ACHN (cell line): ENCODE data around the gene NKX2-8.
"Not testable (repeated sequence)": the region's sequence is repeated elsewhere in the genome, so short reads cannot be mapped to it uniquely, and the experiment has no call there.

ENCODE experiments used
- DNase-seq: peaks from one replicate; pipeline ENCODE4 v3.0.0-alpha.2; 2015
- in situ Hi-C: cut with HindIII; loops from 2 replicates; pipeline ENCODE4 v1.10.0; 2017; ENCODE audit warnings: low sequenced_read_pairs, low pct_ligation_motif_present, low pct_unique_long_range_greater_than_20kb

The NKX2-8 gene

GRCh38 chr14:36582874-36583241 lies 444 bp upstream of the NKX2-8 start:
- DNase-seq = no peak
- in situ Hi-C loops = no loop called here

GRCh38 chr14:36580856-36581831 lies 1.3 kb downstream of the NKX2-8 start:
- in situ Hi-C loops = no loop called here
- DNase-seq = peak; percentile 14

- DNase-seq = no peak
- in situ Hi-C loops = no loop called here
Measured at GRCh38 chr14:36580141-36580855, 2.1 kb downstream of the NKX2-8 start.

GRCh38 chr14:36579573-36580140 lies 2.8 kb downstream of the NKX2-8 start:
- in situ Hi-C loops = no loop called here

GRCh38 chr14:36579001-36579555 lies 3.3 kb downstream of the NKX2-8 start:
- in situ Hi-C loops = no loop called here

More at GRCh38 chr14:36579573-36580140, 2.8 kb downstream of the NKX2-8 start:
- no peak for DNase-seq

GRCh38 chr14:36570065-36570464 lies 12.3 kb downstream of the NKX2-8 start:
- in situ Hi-C loops = no loop called here
- no peak for DNase-seq

More at GRCh38 chr14:36579001-36579555, 3.3 kb downstream of the NKX2-8 start:
- no peak for DNase-seq

GRCh38 chr14:36556811-36557433 lies 25.5 kb downstream of the NKX2-8 start:
- in situ Hi-C loops = no loop called here
- peak; percentile 2 for DNase-seq

- no peak for DNase-seq
- in situ Hi-C loops = no loop called here
Measured at GRCh38 chr14:36555998-36556743, 26.2 kb downstream of the NKX2-8 start.

- in situ Hi-C loops = no loop called here
- DNase-seq = peak; percentile 54
Measured at GRCh38 chr14:36553656-36554260, 28.7 kb downstream of the NKX2-8 start.

- in situ Hi-C loops = no loop called here
- no peak for DNase-seq
Measured at GRCh38 chr14:36550899-36551298, 31.5 kb downstream of the NKX2-8 start.

GRCh38 chr14:36544280-36544679 lies 38.1 kb downstream of the NKX2-8 start:
- DNase-seq, in situ Hi-C loops: not testable (repeated sequence)

- DNase-seq = no peak
- in situ Hi-C loops = no loop called here
Measured at GRCh38 chr14:36538051-36538450, 44.4 kb downstream of the NKX2-8 start.
